Erythroblast (primary cell): ENCODE measurements around the gene CHMP4B.

Experiments
- GATA1 ChIP-seq: IDR thresholded peaks from 2 replicates; pipeline ENCODE4 v1.6.1; 2011; ENCODE audit warnings: low read depth, mild to moderate bottlenecking, control low read depth, low read length, moderate library complexity
- POLR2A ChIP-seq: IDR thresholded peaks from 2 replicates; pipeline ENCODE4 v1.6.1; 2011; ENCODE audit warnings: mild to moderate bottlenecking, low read length

GRCh38 chr20:33820362-33820761, 9.2 kb downstream of the CHMP4B start:
- no peak for TF ChIP-seq POLR2A
- no peak for TF ChIP-seq GATA1
